Hematopoietic multipotent progenitor cell treated with erythropoietin and hydrocortisone succinate and interleukin-3 and kit ligand, for 17 days (in vitro differentiated cells): ENCODE results near the gene AKAP17A.
"Not testable (repeated sequence)": the region's sequence is repeated elsewhere in the genome, so short reads cannot be mapped to it uniquely, and the experiment has no call there.

ENCODE experiments used
- DNase-seq: peaks from one replicate; pipeline ENCODE4 v3.0.0-alpha.2; 2015; ENCODE audit warnings: low spot score

Gene AKAP17A

GRCh38 chrX:1609311-1609710 lies 17.9 kb downstream of the AKAP17A start:
- no peak for DNase-seq

GRCh38 chrX:1609762-1610161 lies 18.4 kb downstream of the AKAP17A start:
- no peak for DNase-seq

- no peak for DNase-seq
Observed at GRCh38 chrX:1610166-1610565, 18.8 kb downstream of the AKAP17A start.

- no peak for DNase-seq
Observed at GRCh38 chrX:1610736-1611135, 19.3 kb downstream of the AKAP17A start.

- no peak for DNase-seq
Observed at GRCh38 chrX:1612641-1613286, 21.4 kb downstream of the AKAP17A start.

GRCh38 chrX:1614927-1615326 lies 23.5 kb downstream of the AKAP17A start, which contains the start of gene ASMT:
Gene ASMT (plus strand): TSS chrX:1615059. CDS start chrX:1615200, 141 bp downstream.
- no peak for DNase-seq

GRCh38 chrX:1618689-1619088 lies 27.3 kb downstream of the AKAP17A start:
- no peak for DNase-seq

GRCh38 chrX:1623691-1624090 lies 32.3 kb downstream of the AKAP17A start:
- no peak for DNase-seq

GRCh38 chrX:1624158-1624860 lies 32.9 kb downstream of the AKAP17A start:
- DNase-seq, result not testable (repeated sequence)

GRCh38 chrX:1624861-1625215 lies 33.4 kb downstream of the AKAP17A start:
- DNase-seq, result not testable (repeated sequence)

- DNase-seq, result no peak
Observed at GRCh38 chrX:1629244-1629643, 37.8 kb downstream of the AKAP17A start.

GRCh38 chrX:1646009-1646408 lies 54.6 kb downstream of the AKAP17A start:
- no peak for DNase-seq

- no peak for DNase-seq
Observed at GRCh38 chrX:1649621-1650020, 58.2 kb downstream of the AKAP17A start.
